GM19193 (cell line): ENCODE measurements around the gene HDAC4.

Source experiments
- POLR2A ChIP-seq: IDR thresholded peaks from 4 replicates; pipeline ENCODE4 v1.6.1; 2011; ENCODE audit not compliant: insufficient read depth, insufficient read length; ENCODE audit errors: extremely low read depth

Gene HDAC4

DNA sequence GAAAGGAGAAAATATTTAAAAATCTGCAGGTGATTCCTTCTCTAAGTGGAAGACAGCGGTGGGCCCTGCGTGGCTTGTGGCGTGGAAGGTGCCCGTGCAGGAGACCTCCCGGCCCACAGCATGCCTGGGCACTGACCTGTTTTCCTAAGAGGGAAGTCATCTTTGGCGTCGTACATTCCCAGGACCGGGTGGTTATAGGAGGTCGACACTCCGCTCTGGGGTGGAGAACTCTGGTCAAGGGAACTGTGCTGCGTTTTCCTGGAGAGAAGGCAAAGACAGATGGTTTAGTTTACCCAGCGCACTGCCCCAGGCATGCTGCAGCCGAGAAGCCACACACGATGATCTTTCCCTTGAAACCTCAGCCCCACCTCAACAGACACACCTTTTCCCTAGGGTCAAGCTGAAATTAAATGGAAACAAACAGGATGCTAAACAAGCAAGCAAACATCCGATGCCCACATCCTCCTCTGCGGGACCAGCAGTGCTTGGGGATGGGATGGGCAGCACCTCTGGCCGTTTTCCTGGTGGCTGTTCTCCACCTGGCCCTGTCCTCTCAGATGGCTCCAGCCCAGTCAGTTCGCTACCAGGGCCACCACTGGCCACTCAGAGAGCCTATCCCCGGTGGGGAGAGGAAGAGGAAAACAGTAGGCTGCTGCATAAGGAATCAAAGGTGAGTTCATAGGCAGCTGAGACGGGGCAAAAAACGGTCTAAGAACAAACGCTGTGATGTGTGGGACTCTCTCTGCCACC lies 244.1 kb downstream of the HDAC4 start:
- no peak for TF ChIP-seq POLR2A

GRCh38 chr2:239155806-239156480 lies 244.9 kb downstream of the HDAC4 start:
- TF ChIP-seq POLR2A = no peak

- no peak for TF ChIP-seq POLR2A
These were observed 245.6 kb downstream of the HDAC4 start for GRCh38 chr2:239154971-239155805.

DNA sequence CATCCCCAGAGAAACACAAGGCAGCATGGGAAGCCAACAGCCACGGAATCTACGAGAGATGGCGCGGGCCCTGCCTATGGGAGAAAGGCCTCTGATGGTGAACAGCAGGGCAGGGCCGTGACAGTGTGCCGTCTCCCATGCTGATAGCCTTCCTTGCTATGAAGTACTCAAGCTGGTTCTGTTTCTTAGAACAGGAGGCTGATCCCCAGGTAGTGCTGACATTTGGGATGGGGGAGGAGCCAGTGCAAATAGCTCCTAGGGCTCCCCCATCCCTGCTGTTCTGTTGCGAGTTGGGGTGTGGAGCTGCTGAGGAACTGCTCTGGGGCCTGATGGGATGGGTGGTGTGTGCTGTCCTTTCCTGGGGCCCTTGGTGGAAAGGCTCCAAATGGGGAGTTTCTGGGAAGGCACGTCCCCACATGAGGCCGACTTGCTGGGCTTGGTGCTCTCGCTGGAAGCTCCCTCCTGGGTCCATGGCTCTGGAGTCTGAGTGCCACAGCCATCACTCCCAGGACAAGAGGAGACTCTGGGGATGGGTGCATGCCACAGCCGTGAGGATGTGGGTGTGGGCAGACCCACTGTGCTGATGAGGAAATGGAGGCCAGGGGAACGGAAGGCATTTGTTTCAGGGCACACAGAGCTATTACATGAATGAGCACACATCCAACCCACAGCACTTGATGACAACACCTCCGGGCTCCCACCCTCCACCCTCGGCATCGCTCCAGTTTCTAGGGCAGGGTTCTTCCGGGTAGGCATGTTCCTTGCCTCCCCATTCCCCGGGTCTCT lies 246.8 kb downstream of the HDAC4 start:
- TF ChIP-seq POLR2A = no peak

GRCh38 chr2:239152916-239153305 lies 247.9 kb downstream of the HDAC4 start:
- TF ChIP-seq POLR2A = no peak

- no peak for TF ChIP-seq POLR2A
These were observed 248.4 kb downstream of the HDAC4 start for GRCh38 chr2:239152239-239152915.

- no peak for TF ChIP-seq POLR2A
These were observed 249.4 kb downstream of the HDAC4 start for GRCh38 chr2:239151201-239152131.

GRCh38 chr2:239150125-239151011 lies 250.5 kb downstream of the HDAC4 start:
- TF ChIP-seq POLR2A = no peak

DNA sequence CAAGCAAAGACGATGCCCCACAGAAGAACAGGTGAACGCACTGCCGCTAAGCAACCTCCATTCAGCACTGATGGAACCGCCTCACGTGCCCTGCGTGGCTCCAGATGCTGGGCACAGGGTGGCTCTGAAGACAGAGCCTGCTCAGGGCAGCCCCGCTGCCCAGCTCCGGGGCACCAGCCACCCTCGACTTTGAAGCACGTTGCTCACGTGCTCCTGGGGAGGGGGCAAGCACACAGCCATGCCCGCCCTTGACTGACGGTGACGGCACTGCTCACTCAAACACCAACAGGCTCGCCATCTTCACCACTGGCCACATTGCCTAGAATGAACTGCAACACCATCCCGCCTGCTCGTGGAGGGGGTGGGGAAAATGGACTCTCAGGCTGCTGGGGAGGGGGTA lies 251.3 kb downstream of the HDAC4 start:
- TF ChIP-seq POLR2A = no peak

DNA sequence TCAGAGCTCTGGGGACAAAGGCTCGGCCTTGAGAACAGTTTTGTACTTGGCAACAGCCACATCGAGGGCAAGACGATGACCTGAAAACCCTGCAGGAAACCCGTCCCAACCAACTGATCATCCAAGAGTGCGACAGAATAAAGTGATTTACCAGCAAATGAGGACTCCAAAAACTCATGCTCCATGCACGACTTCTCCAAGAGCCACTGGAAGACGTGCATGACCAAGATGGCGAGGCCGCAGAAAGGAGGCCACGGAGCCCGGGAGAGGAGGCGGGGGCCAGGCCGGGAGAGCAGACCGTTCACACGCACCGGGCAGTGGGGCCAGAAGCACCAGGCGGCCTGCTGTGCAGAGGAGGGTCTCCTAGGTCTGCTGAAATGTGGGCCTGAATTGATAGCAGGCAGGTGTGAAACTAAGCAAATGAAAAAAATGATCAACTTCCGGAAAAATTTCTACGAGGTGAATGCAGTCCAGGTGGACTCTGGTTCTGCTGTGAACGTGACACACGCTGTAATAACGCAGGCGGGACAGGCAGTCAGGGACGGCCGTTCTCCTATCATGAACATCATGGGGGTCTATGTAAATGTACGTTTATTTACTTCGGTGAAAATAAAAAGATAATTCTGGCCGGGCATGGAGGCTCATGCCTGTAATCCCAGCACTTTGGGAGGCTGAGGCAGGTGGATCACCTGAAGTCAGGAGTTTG lies 252.2 kb downstream of the HDAC4 start:
- TF ChIP-seq POLR2A = no peak

DNA sequence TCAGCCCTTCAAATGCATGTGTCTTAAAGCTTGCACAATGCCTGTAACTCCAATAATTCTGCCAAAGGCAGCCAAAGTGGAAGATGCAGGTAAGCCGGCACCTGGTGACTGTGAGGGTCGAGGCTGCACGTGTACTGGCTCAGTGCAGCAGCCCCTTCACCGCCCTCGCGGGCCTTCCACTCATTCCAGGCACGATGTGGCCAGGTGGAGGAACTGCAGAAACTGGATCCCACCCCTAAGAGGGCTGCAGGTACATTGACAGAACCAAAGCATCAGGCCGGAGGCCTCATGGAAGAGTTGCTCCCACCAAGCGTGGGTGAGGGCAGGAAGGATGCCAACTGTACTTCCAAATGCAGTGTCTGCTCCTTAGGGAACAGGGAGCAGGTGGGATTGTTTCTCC lies 253.4 kb downstream of the HDAC4 start:
- no peak for TF ChIP-seq POLR2A

DNA sequence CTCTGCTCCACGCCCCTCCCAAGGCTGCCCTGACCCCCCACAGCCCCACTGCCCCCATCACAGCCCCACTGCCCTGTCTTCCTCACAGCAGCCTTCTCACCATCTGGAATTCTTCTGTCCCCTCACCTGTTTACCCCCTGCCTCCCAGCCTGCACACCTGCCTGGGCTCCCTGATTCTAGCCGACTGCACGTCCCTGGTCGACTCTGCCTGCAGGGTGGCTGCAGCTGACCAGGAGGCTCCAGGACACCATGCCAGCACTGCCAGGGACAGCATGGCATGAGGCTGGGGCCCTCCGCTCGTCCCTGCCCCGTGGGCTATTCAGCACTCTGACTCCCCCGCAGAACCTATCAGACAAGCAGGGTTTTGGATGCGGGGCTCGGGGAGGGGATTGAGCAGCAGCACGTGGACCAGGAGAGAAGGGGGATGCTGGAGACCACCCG lies 254.1 kb downstream of the HDAC4 start:
- TF ChIP-seq POLR2A = no peak
